T-cell (primary cell): Measurements from ENCODE around the gene AMPD3. TPM values are rescaled to one million over a fixed set of nuclear protein-coding genes. Genes with fewer than 3 reads are reported as not detected.

Experiments used
- ATAC-seq, 4 experiments: fragments of 200-7000 bp in 3 of 4; fragments of 150-1000 bp in 1 of 4; cut with Tn5 transposase; replicated peaks in 1 of 4; 1 replicate in 3 of 4; 2 replicates in 1 of 4; pipeline ENCODE4 v1.10.0; 2021; ENCODE audit warnings: moderate library complexity in 3 of 4, mild to moderate bottlenecking in 2 of 4, moderate number of reproducible peaks in 1 of 4
- CTCF ChIA-PET, 2 donors: fragments of 300-600 bp; sonication (Branson Sonifier 250); formaldehyde crosslinking; loops; one replicate each; lab custom pipeline; 2022; ENCODE audit warnings: antibody characterized with exemption in 2 of 2; lab: Charles Lee
- POLR2A ChIA-PET, 2 donors: fragments of 300-600 bp; sonication (Branson Sonifier 250); formaldehyde crosslinking; loops; one replicate each; lab custom pipeline; 2022; ENCODE audit warnings: antibody characterized with exemption in 2 of 2; lab: Charles Lee
- DNase-seq, 35 experiments: peaks; one replicate each; pipeline versions ENCODE4 v3.0.0 to v3.0.0-alpha.2; 2013 to 2023
- H3K27ac ChIP-seq: one replicate; pipeline ENCODE4 v1.5.1; 2013; ENCODE audit warnings: low read length
- H3K27me3 ChIP-seq, 2 experiments: replicated peaks in 1 of 2; 1 replicate in 1 of 2; 2 replicates in 1 of 2; pipeline versions ENCODE4 v1.6.1 to v1.7.0; 2013; ENCODE audit warnings: low read length in 1 of 2, mixed read lengths in 1 of 2; ENCODE audit not compliant: control insufficient read depth in 2 of 2, insufficient read depth in 2 of 2; ENCODE audit errors: extremely low read depth in 1 of 2
- H3K36me3 ChIP-seq, 2 donors: 1 replicate in 1 of 2; 2 replicates in 1 of 2; pipeline versions ENCODE4 v1.6.1 to v1.7.0; 2013; ENCODE audit warnings: low read length in 1 of 2; ENCODE audit not compliant: control insufficient read depth in 2 of 2, insufficient read depth in 1 of 2; ENCODE audit errors: extremely low read depth in 1 of 2
- H3K4me1 ChIP-seq, 2 experiments: 1 replicate in 1 of 2; 2 replicates in 1 of 2; pipeline versions ENCODE4 v1.6.1 to v1.7.0; 2013; ENCODE audit warnings: low read length in 2 of 2, mixed read lengths in 1 of 2; ENCODE audit not compliant: insufficient read depth in 2 of 2, control insufficient read depth in 1 of 2; ENCODE audit errors: extremely low read depth in 1 of 2
- H3K4me3 ChIP-seq, 2 donors: 1 replicate in 1 of 2; 2 replicates in 1 of 2; pipeline versions ENCODE4 v1.5.1 to v1.7.0; 2013; ENCODE audit warnings: mild to moderate bottlenecking in 2 of 2, low read length in 1 of 2, moderate library complexity in 1 of 2; ENCODE audit not compliant: control insufficient read depth in 1 of 2; ENCODE audit errors: extremely low read depth in 1 of 2
- H3K9me3 ChIP-seq: 2 replicates; pipeline ENCODE4 v1.7.0; 2013
- H3K27ac Mint-ChIP-seq, 2 donors: one replicate each; pipeline ENCODE4 v1.8.0; 2020 to 2021; ENCODE audit warnings: mild to moderate bottlenecking in 2 of 2, mixed read lengths in 2 of 2
- H3K27me3 Mint-ChIP-seq, 2 donors: one replicate each; pipeline ENCODE4 v1.8.0; 2021 to 2022; ENCODE audit warnings: mixed read lengths in 2 of 2
- H3K36me3 Mint-ChIP-seq: one replicate; pipeline ENCODE4 v1.8.0; 2021; ENCODE audit warnings: mixed read lengths
- H3K4me1 Mint-ChIP-seq, 3 donors: one replicate each; pipeline ENCODE4 v1.8.0; 2020 to 2022; ENCODE audit warnings: mixed read lengths in 3 of 3, mild to moderate bottlenecking in 1 of 3
- H3K4me3 Mint-ChIP-seq, 3 donors: one replicate each; pipeline ENCODE4 v1.8.0; 2020 to 2022; ENCODE audit warnings: mild to moderate bottlenecking in 3 of 3, mixed read lengths in 3 of 3, moderate library complexity in 3 of 3
- H3K9me3 Mint-ChIP-seq, 3 donors: one replicate each; pipeline ENCODE4 v1.8.0; 2020 to 2022; ENCODE audit warnings: mixed read lengths in 3 of 3
- WGBS: methylation state at CpG from one replicate; pipeline ENCODE4 v1.1.5; 2013; ENCODE audit warnings: missing lambda C conversion rate; ENCODE audit not compliant: insufficient coverage; 5-methylcytosine and 5-hydroxymethylcytosine counted together
- total RNA-seq, 35 experiments: library from RNA in 6 of 35; stranded (reverse) in 6 of 35; fragments of 120-200 nt in 1 of 35; gene quantifications; one replicate each; pipeline versions ENCODE4 v1.2.1 to v1.2.4 and lab custom pipeline; 2013 to 2026

The AMPD3 gene
- total RNA-seq, 5 donors from 2014 or later (not counting 1 experiment from before 2014, with no cell fraction given) = 21.1 to 40.0 (median 26.0) TPM

GRCh38 chr11:10415817-10416392 lies 39.2 kb upstream of the AMPD3 start:
- H3K27me3 Mint-ChIP-seq = no peaks in the 10 kb centered on the region
- H3K4me1 Mint-ChIP-seq = peaks cover 24 to 30% (median 28%) of the 10 kb centered on the region in 3 donors
- H3K9me3 Mint-ChIP-seq = no peaks in the 10 kb centered on the region
- no peak for DNase-seq
- ChIA-PET CTCF (interaction anchor here (0.5 to 1.4 kb wide), 5 partner anchors 10 to 744 kb away, joined by 3 to 9 read pairs (median 4); partner anchors contain the start of gene RNF141 (in 1 of the 2)), POLR2A (interaction anchor here in 1 of 2 donors (0.6 kb wide), 1 partner anchor 11 kb away, joined by 3 read pairs; no protein-coding TSS in a partner anchor)
- WGBS = no CpG with 5 or more reads among the region's 7 CpGs
- no peak overlapping the region for H3K4me3 Mint-ChIP-seq
- H3K36me3 ChIP-seq = no peaks in the 10 kb centered on the region
- H3K27ac Mint-ChIP-seq = no peak overlapping the region
- H3K27ac ChIP-seq = no peak overlapping the region
- H3K4me3 ChIP-seq = no peak overlapping the region
- no peaks in the 10 kb centered on the region for H3K9me3 ChIP-seq
- H3K4me1 ChIP-seq = peaks cover 10 to 20% of the 10 kb centered on the region in 2 experiments
- no peak for ATAC-seq
- H3K27me3 ChIP-seq = no peaks in the 10 kb centered on the region
- H3K36me3 Mint-ChIP-seq = no peaks in the 10 kb centered on the region

DNA sequence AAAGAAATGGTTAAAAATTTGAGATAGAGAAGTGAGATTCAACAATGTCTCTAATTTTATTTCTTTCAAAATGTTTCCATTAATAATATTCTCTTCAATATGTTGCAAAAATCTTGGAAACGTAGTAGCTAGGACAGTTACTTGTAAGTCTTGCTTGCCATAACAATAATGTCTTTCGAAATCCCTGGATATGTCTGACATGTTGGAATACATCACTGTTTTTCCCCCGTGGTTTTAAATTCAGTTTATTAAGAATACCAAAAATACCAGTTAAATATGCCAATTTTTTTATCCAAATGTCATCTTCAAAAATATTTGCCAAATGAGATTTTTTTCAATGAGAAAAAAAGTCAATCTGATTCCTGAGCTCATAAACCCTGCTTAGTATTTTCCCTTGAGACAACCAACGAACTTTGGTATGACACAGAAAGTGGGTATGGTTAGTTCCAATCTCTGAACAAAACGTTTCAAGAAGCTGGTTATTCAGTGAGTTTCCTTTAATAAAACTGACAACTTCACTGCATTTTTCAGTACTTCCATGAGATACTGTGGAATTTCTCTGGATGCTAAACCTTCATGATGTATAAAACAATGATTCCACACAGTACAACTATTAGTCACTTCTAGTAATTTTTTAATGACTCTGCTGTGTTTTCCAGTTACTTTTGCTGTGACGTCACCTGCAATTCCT lies 36.7 kb upstream of the AMPD3 start:
- peaks cover 0 to 2% of the 10 kb centered on the region in 2 donors for H3K27me3 Mint-ChIP-seq
- ATAC-seq = no peak
- no peaks in the 10 kb centered on the region for H3K36me3 ChIP-seq
- H3K36me3 Mint-ChIP-seq = no peaks in the 10 kb centered on the region
- no peaks in the 10 kb centered on the region for H3K27me3 ChIP-seq
- no peak overlapping the region for H3K27ac Mint-ChIP-seq
- no peaks in the 10 kb centered on the region for H3K9me3 ChIP-seq
- peaks cover 10 to 19% of the 10 kb centered on the region in 2 experiments for H3K4me1 ChIP-seq
- WGBS = 61% methylated on average over 2 of the region's 6 CpGs
- H3K4me1 Mint-ChIP-seq = peaks cover 21 to 25% (median 23%) of the 10 kb centered on the region in 3 donors
- no peak for DNase-seq
- POLR2A ChIA-PET = no interaction called here
- CTCF ChIA-PET = interaction anchor here in 1 of 2 donors (0.6 kb wide), 1 partner anchor 28 kb away, joined by 3 read pairs; no protein-coding TSS in a partner anchor
- H3K9me3 Mint-ChIP-seq = peaks cover 0 to 5% (median 3%) of the 10 kb centered on the region in 3 donors
- no peak overlapping the region for H3K27ac ChIP-seq
- no peak overlapping the region for H3K4me3 Mint-ChIP-seq
- no peak overlapping the region for H3K4me3 ChIP-seq

- Mint-ChIP-seq H3K4me1 (peaks cover 16 to 20% (median 18%) of the 10 kb centered on the region in 3 donors), H3K27me3 (peaks cover 0 to 2% of the 10 kb centered on the region in 2 donors), H3K27ac (no peak overlapping the region), H3K9me3 (peaks cover 0 to 6% (median 3%) of the 10 kb centered on the region in 3 donors), H3K36me3 (no peaks in the 10 kb centered on the region), H3K4me3 (no peak overlapping the region)
- Histone ChIP-seq H3K9me3 (no peaks in the 10 kb centered on the region), H3K27ac (no peak overlapping the region), H3K4me3 (no peak overlapping the region), H3K4me1 (peaks cover 8 to 15% of the 10 kb centered on the region in 2 experiments), H3K36me3 (no peaks in the 10 kb centered on the region), H3K27me3 (no peaks in the 10 kb centered on the region)
- DNase-seq (no peak), ATAC-seq (no peak)
- POLR2A ChIA-PET = no interaction called here
- no CpG with 5 or more reads among the region's 3 CpGs for WGBS
- CTCF ChIA-PET = interaction anchor here in 1 of 2 donors (0.6 kb wide), 1 partner anchor 28 kb away, joined by 3 read pairs; no protein-coding TSS in a partner anchor
Measured at GRCh38 chr11:10418950-10419310, 36.1 kb upstream of the AMPD3 start.

GRCh38 chr11:10426475-10426874 lies 28.6 kb upstream of the AMPD3 start:
- Mint-ChIP-seq H3K27ac (no peak overlapping the region), H3K4me3 (no peak overlapping the region), H3K4me1 (no peaks in the 10 kb centered on the region), H3K9me3 (peaks cover 0 to 8% (median 3%) of the 10 kb centered on the region in 3 donors), H3K27me3 (peaks cover 0 to 20% of the 10 kb centered on the region in 2 donors), H3K36me3 (no peaks in the 10 kb centered on the region)
- H3K9me3 ChIP-seq = no peaks in the 10 kb centered on the region
- CTCF ChIA-PET = interaction anchor here in 1 of 2 donors (0.9 kb wide), 1 partner anchor 16 kb away, joined by 3 read pairs; no protein-coding TSS in a partner anchor
- DNase-seq (no peak), ATAC-seq (no peak)
- no peak overlapping the region for H3K27ac ChIP-seq
- WGBS = no CpG with 5 or more reads among the region's 3 CpGs
- H3K4me1 ChIP-seq = no peaks in the 10 kb centered on the region
- H3K36me3 ChIP-seq = no peaks in the 10 kb centered on the region
- H3K4me3 ChIP-seq = no peak overlapping the region
- H3K27me3 ChIP-seq = peaks cover 0 to 17% of the 10 kb centered on the region in 2 experiments
- POLR2A ChIA-PET = interaction anchor here in 1 of 2 donors (0.6 kb wide), 1 partner anchor 10 kb away, joined by 3 read pairs; no protein-coding TSS in a partner anchor

- H3K4me1 ChIP-seq = no peaks in the 10 kb centered on the region
- WGBS = no CpG with 5 or more reads among the region's 1 CpG
Measured at GRCh38 chr11:10428453-10428852, 26.6 kb upstream of the AMPD3 start.

GRCh38 chr11:10429526-10429925 lies 25.5 kb upstream of the AMPD3 start:
- peaks cover 0 to 24% of the 10 kb centered on the region in 2 donors for H3K27me3 Mint-ChIP-seq
- H3K27ac Mint-ChIP-seq = no peak overlapping the region
- ChIA-PET CTCF (interaction anchor here in 1 of 2 donors (0.8 kb wide), 1 partner anchor 16 kb away, joined by 3 read pairs; no protein-coding TSS in a partner anchor), POLR2A (interaction anchor here in 1 of 2 donors (0.7 kb wide), 1 partner anchor 240 kb away, joined by 3 read pairs; no protein-coding TSS in a partner anchor)
- no peak overlapping the region for H3K4me3 ChIP-seq
- ATAC-seq (no peak), DNase-seq (no peak)
- no peaks in the 10 kb centered on the region for H3K4me1 ChIP-seq
- WGBS = no CpG with 5 or more reads among the region's 2 CpGs
- H3K4me3 Mint-ChIP-seq = no peak overlapping the region
- H3K9me3 Mint-ChIP-seq = peaks cover 0 to 9% (median 3%) of the 10 kb centered on the region in 3 donors
- H3K36me3 ChIP-seq = no peaks in the 10 kb centered on the region
- no peak overlapping the region for H3K27ac ChIP-seq
- peaks cover 3% of the 10 kb centered on the region for H3K9me3 ChIP-seq
- no peaks in the 10 kb centered on the region for H3K4me1 Mint-ChIP-seq
- H3K27me3 ChIP-seq = peaks cover 0 to 17% of the 10 kb centered on the region in 2 experiments
- H3K36me3 Mint-ChIP-seq = peaks cover 4% of the 10 kb centered on the region

More at GRCh38 chr11:10428453-10428852, 26.6 kb upstream of the AMPD3 start:
- no peak overlapping the region for H3K27ac ChIP-seq
- H3K27me3 ChIP-seq = peaks cover 0 to 17% of the 10 kb centered on the region in 2 experiments
- ChIA-PET CTCF (interaction anchor here in 1 of 2 donors (1.7 kb wide), 1 partner anchor 23 kb away, joined by 3 read pairs; no protein-coding TSS in a partner anchor), POLR2A (interaction anchor here in 1 of 2 donors (0.6 kb wide), 1 partner anchor 9 kb away, joined by 3 read pairs; no protein-coding TSS in a partner anchor)
- Mint-ChIP-seq H3K36me3 (peaks cover 4% of the 10 kb centered on the region), H3K4me3 (no peak overlapping the region), H3K4me1 (no peaks in the 10 kb centered on the region), H3K27ac (no peak overlapping the region), H3K27me3 (peaks cover 0 to 24% of the 10 kb centered on the region in 2 donors), H3K9me3 (peaks cover 0 to 10% (median 3%) of the 10 kb centered on the region in 3 donors)
- H3K9me3 ChIP-seq = peaks cover 3% of the 10 kb centered on the region
- H3K36me3 ChIP-seq = no peaks in the 10 kb centered on the region
- DNase-seq (no peak), ATAC-seq (no peak)
- H3K4me3 ChIP-seq = no peak overlapping the region
